ENCODE data around the gene RPL29.

- TF ChIP-seq CTCF (IDR thresholded peaks at IDR 0.05) = no peak
- no peak for TF ChIP-seq POLR2AphosphoS5 (IDR thresholded peaks at IDR 0.05)
- no peak for TF ChIP-seq EP300 (IDR thresholded peaks at IDR 0.05)
- no peak for TF ChIP-seq POLR2A (IDR thresholded peaks at IDR 0.05)
Observed at GRCh38 chr3:52029535-52029934, 33.8 kb upstream of the RPL29 start.

All from sigmoid colon (tissue), 4 donors.